BLaER1 (cell line): ENCODE results near the gene LIG1.

Experiments
- H3K27ac ChIP-seq: shearing (Covaris generic); formaldehyde crosslinking; 2 replicates; pipeline ENCODE4 v1.8.1; 2022
- H3K27me3 ChIP-seq: shearing (Covaris generic); formaldehyde crosslinking; 2 replicates; pipeline ENCODE4 v1.8.1; 2022
- H3K36me3 ChIP-seq: shearing (Covaris generic); formaldehyde crosslinking; 2 replicates; pipeline ENCODE4 v1.8.1; 2022
- H3K4me1 ChIP-seq: shearing (Covaris generic); formaldehyde crosslinking; 2 replicates; pipeline ENCODE4 v1.8.1; 2022
- H3K4me2 ChIP-seq: shearing (Covaris generic); formaldehyde crosslinking; 2 replicates; pipeline ENCODE4 v1.8.1; 2022
- H3K4me3 ChIP-seq: shearing (Covaris generic); formaldehyde crosslinking; 2 replicates; pipeline ENCODE4 v1.8.1; 2022
- H3K9ac ChIP-seq: shearing (Covaris generic); formaldehyde crosslinking; 2 replicates; pipeline ENCODE4 v1.8.1; 2022
- H3K9me3 ChIP-seq: shearing (Covaris generic); formaldehyde crosslinking; 2 replicates; pipeline ENCODE4 v1.8.1; 2022
- H4K20me1 ChIP-seq: shearing (Covaris generic); formaldehyde crosslinking; 2 replicates; pipeline ENCODE4 v1.8.1; 2022
- Cebpa-rat ChIP-seq: shearing (Covaris generic); IDR thresholded peaks from 2 replicates; pipeline ENCODE4 v1.8.1; 2022

Gene LIG1

GRCh38 chr19:48135411-48135810 lies 34.7 kb downstream of the LIG1 start:
- H3K9me3 ChIP-seq = no peaks in the 10 kb centered on the region
- TF ChIP-seq Cebpa-rat = no peak
- H3K4me2 ChIP-seq = no peak overlapping the region
- H3K4me1 ChIP-seq = no peaks in the 10 kb centered on the region
- no peak overlapping the region for H3K9ac ChIP-seq
- no peaks in the 10 kb centered on the region for H3K27me3 ChIP-seq
- no peak overlapping the region for H3K4me3 ChIP-seq
- no peak overlapping the region for H3K27ac ChIP-seq
- no peaks in the 10 kb centered on the region for H4K20me1 ChIP-seq
- H3K36me3 ChIP-seq = peaks cover 97% of the 10 kb centered on the region

GRCh38 chr19:48133094-48133493 lies 37.0 kb downstream of the LIG1 start:
- Histone ChIP-seq H3K9ac (no peak overlapping the region), H3K27ac (no peak overlapping the region), H3K9me3 (no peaks in the 10 kb centered on the region), H3K27me3 (no peaks in the 10 kb centered on the region), H3K4me2 (no peak overlapping the region), H4K20me1 (no peaks in the 10 kb centered on the region), H3K36me3 (peaks cover 98% of the 10 kb centered on the region), H3K4me3 (no peak overlapping the region), H3K4me1 (no peaks in the 10 kb centered on the region)
- no peak for TF ChIP-seq Cebpa-rat

- Histone ChIP-seq H3K9me3 (no peaks in the 10 kb centered on the region), H4K20me1 (no peaks in the 10 kb centered on the region), H3K4me1 (peaks cover 4% of the 10 kb centered on the region; the same call in 1 of the 2 replicates), H3K27me3 (no peaks in the 10 kb centered on the region), H3K4me2 (no peak overlapping the region), H3K9ac (no peak overlapping the region), H3K4me3 (no peak overlapping the region), H3K27ac (no peak overlapping the region), H3K36me3 (peaks cover 98% of the 10 kb centered on the region)
- TF ChIP-seq Cebpa-rat = no peak
Observed at GRCh38 chr19:48127561-48127960, 42.6 kb downstream of the LIG1 start.

GRCh38 chr19:48123907-48124651 lies 46.1 kb downstream of the LIG1 start:
- Histone ChIP-seq H3K27ac (no peak overlapping the region), H3K4me1 (peaks cover 20% of the 10 kb centered on the region), H3K4me3 (no peak overlapping the region), H3K9ac (no peak overlapping the region), H3K4me2 (no peak overlapping the region), H3K27me3 (no peaks in the 10 kb centered on the region), H4K20me1 (no peaks in the 10 kb centered on the region), H3K36me3 (peaks cover 97% of the 10 kb centered on the region), H3K9me3 (no peaks in the 10 kb centered on the region)
- TF ChIP-seq Cebpa-rat = no peak

- peak overlapping the region; percentile 65 for H3K9ac ChIP-seq
- peaks cover 5% of the 10 kb centered on the region; the same call in 1 of the 2 replicates for H3K9me3 ChIP-seq
- peaks cover 37% of the 10 kb centered on the region for H3K4me1 ChIP-seq
- H4K20me1 ChIP-seq = no peaks in the 10 kb centered on the region
- no peak for TF ChIP-seq Cebpa-rat
- no peak overlapping the region for H3K4me3 ChIP-seq
- H3K36me3 ChIP-seq = peaks cover 97% of the 10 kb centered on the region
- H3K27ac ChIP-seq = peak overlapping the region; percentile 75
- H3K4me2 ChIP-seq = peak overlapping the region; percentile 64
- no peaks in the 10 kb centered on the region for H3K27me3 ChIP-seq
Observed at GRCh38 chr19:48122421-48122820, 47.7 kb downstream of the LIG1 start.

- peak overlapping the region; percentile 75 for H3K27ac ChIP-seq
- no peak overlapping the region for H3K4me3 ChIP-seq
- peaks cover 38% of the 10 kb centered on the region for H3K4me1 ChIP-seq
- no peaks in the 10 kb centered on the region for H3K27me3 ChIP-seq
- peaks cover 5% of the 10 kb centered on the region; the same call in 1 of the 2 replicates for H3K9me3 ChIP-seq
- peaks cover 97% of the 10 kb centered on the region for H3K36me3 ChIP-seq
- H4K20me1 ChIP-seq = no peaks in the 10 kb centered on the region
- peak overlapping the region; percentile 64 for H3K4me2 ChIP-seq
- TF ChIP-seq Cebpa-rat = no peak
- peak overlapping the region; percentile 65 for H3K9ac ChIP-seq
Observed at GRCh38 chr19:48121909-48122371, 48.2 kb downstream of the LIG1 start.

GRCh38 chr19:48121066-48121465 lies 49.1 kb downstream of the LIG1 start:
- no peak overlapping the region for H3K4me3 ChIP-seq
- no peak overlapping the region for H3K4me2 ChIP-seq
- H3K9ac ChIP-seq = no peak overlapping the region
- H3K4me1 ChIP-seq = peaks cover 38% of the 10 kb centered on the region
- no peaks in the 10 kb centered on the region for H3K27me3 ChIP-seq
- no peak for TF ChIP-seq Cebpa-rat
- H3K9me3 ChIP-seq = peaks cover 5% of the 10 kb centered on the region; the same call in 1 of the 2 replicates
- H4K20me1 ChIP-seq = no peaks in the 10 kb centered on the region
- H3K36me3 ChIP-seq = peaks cover 99% of the 10 kb centered on the region
- H3K27ac ChIP-seq = no peak overlapping the region

GRCh38 chr19:48120505-48120904 lies 49.6 kb downstream of the LIG1 start:
- TF ChIP-seq Cebpa-rat = no peak
- Histone ChIP-seq H3K9ac (no peak overlapping the region), H4K20me1 (no peaks in the 10 kb centered on the region), H3K4me2 (no peak overlapping the region), H3K4me3 (no peak overlapping the region), H3K4me1 (peaks cover 38% of the 10 kb centered on the region), H3K27me3 (no peaks in the 10 kb centered on the region), H3K27ac (no peak overlapping the region), H3K9me3 (peaks cover 5% of the 10 kb centered on the region; the same call in 1 of the 2 replicates), H3K36me3 (peaks cover 99% of the 10 kb centered on the region)

- no peak for TF ChIP-seq Cebpa-rat
Observed at GRCh38 chr19:48118131-48118517, 52.0 kb downstream of the LIG1 start.

GRCh38 chr19:48117515-48118130 lies 52.5 kb downstream of the LIG1 start:
- peak overlapping the region; percentile 83 for H3K27ac ChIP-seq
- peaks cover 35% of the 10 kb centered on the region for H3K4me1 ChIP-seq
- no peaks in the 10 kb centered on the region for H4K20me1 ChIP-seq
- H3K4me3 ChIP-seq = no peak overlapping the region
- H3K4me2 ChIP-seq = peak overlapping the region; percentile 76
- H3K36me3 ChIP-seq = peaks cover 86% of the 10 kb centered on the region
- H3K9me3 ChIP-seq = peaks cover 5% of the 10 kb centered on the region; the same call in 1 of the 2 replicates
- H3K27me3 ChIP-seq = no peaks in the 10 kb centered on the region
- no peak for TF ChIP-seq Cebpa-rat
- H3K9ac ChIP-seq = no peak overlapping the region; the same call in 1 of the 2 replicates

More at GRCh38 chr19:48118131-48118517, 52.0 kb downstream of the LIG1 start:
- Histone ChIP-seq H3K4me3 (no peak overlapping the region), H3K4me1 (peaks cover 38% of the 10 kb centered on the region), H3K27ac (peak overlapping the region; percentile 83), H3K9ac (no peak overlapping the region; the same call in 1 of the 2 replicates), H3K4me2 (peak overlapping the region; percentile 76), H3K9me3 (peaks cover 5% of the 10 kb centered on the region; the same call in 1 of the 2 replicates), H3K36me3 (peaks cover 91% of the 10 kb centered on the region), H3K27me3 (no peaks in the 10 kb centered on the region), H4K20me1 (no peaks in the 10 kb centered on the region)
